ENCODE results near the gene WASF2. TPM values are rescaled to one million over a fixed set of nuclear protein-coding genes. Genes with fewer than 3 reads are reported as not detected.
A peak's percentile ranks its signal among the peaks of the same experiment; 100 is the strongest.

The WASF2 gene
- total RNA-seq, 1 donor from 2014 or later: 35.0 TPM

GRCh38 chr1:27357281-27358037 is 132.5 kb downstream of the WASF2 start:
- Mint-ChIP-seq H3K4me3 (peak overlapping the region; percentile 48), H3K27ac (no peak overlapping the region), H3K27me3 (ENCODE audit: insufficient read depth, low read depth) (peaks cover 25% of the 10 kb centered on the region), H3K4me1 (peaks cover 20% of the 10 kb centered on the region), H3K36me3 (peaks cover 8% of the 10 kb centered on the region), H3K9me3 (no peaks in the 10 kb centered on the region)
- TF ChIP-seq CTCF (IDR thresholded peaks at IDR 0.05): peak; percentile 91
- TF ChIP-seq EZH2phosphoT487 (IDR thresholded peaks at IDR 0.05): peak; percentile 35
- TF ChIP-seq EZH2 (IDR thresholded peaks at IDR 0.05): no peak
- peaks cover 17% of the 10 kb centered on the region for H4K20me1 ChIP-seq (ENCODE audit: low read depth)
- no peak overlapping the region for H3K9ac ChIP-seq
- DNase-seq (ENCODE audit: low spot score): peak; percentile 85
- peaks cover 50% of the 10 kb centered on the region for H3K27me3 ChIP-seq
- H3K9me3 ChIP-seq (ENCODE audit: low read depth): no peaks in the 10 kb centered on the region
- no peaks in the 10 kb centered on the region for H3K79me2 ChIP-seq (ENCODE audit: low read depth)
- peaks cover 16% of the 10 kb centered on the region for H3K4me1 ChIP-seq
- H3K4me2 ChIP-seq: peak overlapping the region; percentile 44
- H3F3A ChIP-seq (ENCODE audit: low read depth): peaks cover 3% of the 10 kb centered on the region
- no peaks in the 10 kb centered on the region for H3K36me3 ChIP-seq
- H2AFZ ChIP-seq (replicated peaks): no peak overlapping the region
- no peak overlapping the region for H3K27ac ChIP-seq
- no peak overlapping the region for H3K4me3 ChIP-seq

GRCh38 chr1:27356619-27357280 is 133.2 kb downstream of the WASF2 start:
- Mint-ChIP-seq H3K36me3 (peaks cover 8% of the 10 kb centered on the region), H3K4me1 (peaks cover 21% of the 10 kb centered on the region), H3K9me3 (no peaks in the 10 kb centered on the region), H3K4me3 (no peak overlapping the region), H3K27me3 (ENCODE audit: insufficient read depth, low read depth) (peaks cover 27% of the 10 kb centered on the region), H3K27ac (no peak overlapping the region)
- peak; percentile 45 for DNase-seq (ENCODE audit: low spot score)
- no peaks in the 10 kb centered on the region for H3K9me3 ChIP-seq (ENCODE audit: low read depth)
- H3K4me3 ChIP-seq: no peak overlapping the region
- H3K27ac ChIP-seq: no peak overlapping the region
- no peaks in the 10 kb centered on the region for H3K79me2 ChIP-seq (ENCODE audit: low read depth)
- no peak overlapping the region for H2AFZ ChIP-seq (replicated peaks)
- TF ChIP-seq EZH2 (IDR thresholded peaks at IDR 0.05): no peak
- TF ChIP-seq CTCF (IDR thresholded peaks at IDR 0.05): no peak
- TF ChIP-seq EZH2phosphoT487 (IDR thresholded peaks at IDR 0.05): no peak
- H3K9ac ChIP-seq: no peak overlapping the region
- peaks cover 17% of the 10 kb centered on the region for H4K20me1 ChIP-seq (ENCODE audit: low read depth)
- no peak overlapping the region for H3K4me2 ChIP-seq
- H3K27me3 ChIP-seq: peaks cover 43% of the 10 kb centered on the region
- peaks cover 16% of the 10 kb centered on the region for H3K4me1 ChIP-seq
- peaks cover 4% of the 10 kb centered on the region for H3F3A ChIP-seq (ENCODE audit: low read depth)
- no peaks in the 10 kb centered on the region for H3K36me3 ChIP-seq

- Mint-ChIP-seq H3K4me3 (no peak overlapping the region), H3K27ac (no peak overlapping the region), H3K4me1 (peaks cover 25% of the 10 kb centered on the region), H3K36me3 (peaks cover 8% of the 10 kb centered on the region), H3K27me3 (ENCODE audit: insufficient read depth, low read depth) (peaks cover 27% of the 10 kb centered on the region), H3K9me3 (no peaks in the 10 kb centered on the region)
- no peak for DNase-seq (ENCODE audit: low spot score)
- Histone ChIP-seq H3K79me2 (ENCODE audit: low read depth) (no peaks in the 10 kb centered on the region), H3K27ac (no peak overlapping the region), H4K20me1 (ENCODE audit: low read depth) (peaks cover 17% of the 10 kb centered on the region), H2AFZ (replicated peaks) (no peak overlapping the region), H3K27me3 (peaks cover 38% of the 10 kb centered on the region), H3K4me3 (no peak overlapping the region), H3K4me1 (peaks cover 19% of the 10 kb centered on the region), H3K9me3 (ENCODE audit: low read depth) (no peaks in the 10 kb centered on the region), H3K4me2 (no peak overlapping the region), H3K9ac (no peak overlapping the region), H3F3A (ENCODE audit: low read depth) (peaks cover 9% of the 10 kb centered on the region), H3K36me3 (no peaks in the 10 kb centered on the region)
- TF ChIP-seq EZH2phosphoT487 (IDR thresholded peaks at IDR 0.05) (no peak), EZH2 (IDR thresholded peaks at IDR 0.05) (no peak), CTCF (IDR thresholded peaks at IDR 0.05) (no peak)
These were observed 133.7 kb downstream of the WASF2 start for GRCh38 chr1:27356277-27356618.

Data from neural progenitor cell (in vitro differentiated cells).